ENCODE data around the gene RGS19. TPM values are rescaled to one million over a fixed set of nuclear protein-coding genes. Genes with fewer than 3 reads are reported as not detected.

RGS19 gene
- total RNA-seq, 2 donors from 2014 or later = 9.1 to 14.5 TPM

DNA sequence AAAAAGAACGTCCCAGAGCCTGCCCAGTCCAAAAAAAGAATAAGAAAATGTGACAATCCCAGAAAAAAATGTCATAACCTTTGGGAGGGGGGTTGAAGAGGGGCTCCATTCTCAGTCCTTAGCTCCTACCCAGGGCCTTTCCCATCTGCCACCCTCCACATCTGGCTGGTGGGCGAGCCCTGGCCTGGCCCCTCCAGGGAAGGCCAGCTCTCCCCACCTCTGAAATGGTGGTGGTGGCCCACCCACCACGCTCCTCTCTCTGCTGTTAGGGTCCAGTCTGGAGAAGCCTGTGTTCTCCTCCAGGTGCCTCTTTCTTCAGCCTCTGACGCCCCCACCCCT is 415 bp downstream of the RGS19 start:
- Histone ChIP-seq H3K27me3 (no peaks in the 10 kb centered on the region), H3K27ac (peak overlapping the region in 3 of 4 donors; percentile 59 to 77 (median 69)), H3K36me3 (replicated peaks in 1 of 2; ENCODE audit: insufficient read depth in 1 of 2, low read depth in 2 of 2) (no peaks in the 10 kb centered on the region), H3K9me3 (no peaks in the 10 kb centered on the region), H3K4me1 (peaks cover 26% of the 10 kb centered on the region), H3K4me3 (peak overlapping the region; percentile 27 to 47)
- no peak for DNase-seq
- WGBS, 2 donors = 29 to 30% methylated on average over 2 to 4 of the region's 4 CpGs
- TF ChIP-seq CTCF (IDR thresholded peaks at IDR 0.05) = no peak
- no peak for TF ChIP-seq POLR2A (IDR thresholded peaks at IDR 0.05)
- ATAC-seq = no peak
- intact Hi-C loops (cut with DNase I) = no loop called here

DNA sequence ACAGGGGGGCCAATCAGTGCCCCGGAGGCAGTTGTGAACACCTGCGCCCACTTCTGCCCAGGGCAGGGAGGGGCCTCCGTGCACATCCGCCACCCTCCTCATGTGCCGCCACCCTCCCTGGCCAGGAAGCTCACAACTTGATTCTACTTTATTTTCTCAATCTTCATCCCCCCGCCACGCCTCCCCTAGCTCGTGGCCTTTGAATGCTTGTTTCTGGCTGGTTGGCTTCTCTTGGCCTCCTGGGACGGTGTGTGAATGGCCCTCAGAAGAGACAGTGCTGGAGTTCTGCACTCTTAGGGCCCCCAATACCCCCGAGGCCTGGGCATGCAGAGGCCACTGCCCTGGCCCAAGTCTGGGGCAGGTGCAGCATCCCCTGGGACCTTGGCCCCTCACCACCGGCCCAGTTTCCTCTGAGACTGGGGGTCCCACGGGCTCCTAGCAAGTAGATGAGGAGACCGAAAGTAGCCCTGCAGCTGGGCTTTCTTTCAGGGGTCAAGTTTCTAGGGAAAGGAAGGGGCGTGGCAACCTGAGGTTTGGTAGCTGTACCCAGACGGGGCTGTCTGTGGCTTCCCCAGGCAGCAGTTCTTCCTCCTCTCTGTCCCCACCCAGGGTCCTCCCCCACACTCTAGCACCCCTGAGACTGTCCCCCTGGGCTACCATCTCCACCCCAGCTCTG is 1.3 kb downstream of the RGS19 start:
- H3K9me3 ChIP-seq = no peaks in the 10 kb centered on the region
- no peak for ATAC-seq
- intact Hi-C loops (cut with DNase I) = no loop called here
- TF ChIP-seq CTCF (IDR thresholded peaks at IDR 0.05) = no peak
- TF ChIP-seq POLR2A (IDR thresholded peaks at IDR 0.05) = no peak
- no peak overlapping the region for H3K4me3 ChIP-seq
- peaks cover 17% of the 10 kb centered on the region for H3K4me1 ChIP-seq
- DNase-seq = peak in 1 of 4 donors; percentile 39
- no peaks in the 10 kb centered on the region for H3K36me3 ChIP-seq (replicated peaks in 1 of 2; ENCODE audit: insufficient read depth in 1 of 2, low read depth in 2 of 2)
- WGBS, 2 donors = 61 to 80% methylated on average over 9 to 15 of the region's 15 CpGs
- no peaks in the 10 kb centered on the region for H3K27me3 ChIP-seq
- peak overlapping the region in 1 of 4 donors; percentile 77 for H3K27ac ChIP-seq

DNA sequence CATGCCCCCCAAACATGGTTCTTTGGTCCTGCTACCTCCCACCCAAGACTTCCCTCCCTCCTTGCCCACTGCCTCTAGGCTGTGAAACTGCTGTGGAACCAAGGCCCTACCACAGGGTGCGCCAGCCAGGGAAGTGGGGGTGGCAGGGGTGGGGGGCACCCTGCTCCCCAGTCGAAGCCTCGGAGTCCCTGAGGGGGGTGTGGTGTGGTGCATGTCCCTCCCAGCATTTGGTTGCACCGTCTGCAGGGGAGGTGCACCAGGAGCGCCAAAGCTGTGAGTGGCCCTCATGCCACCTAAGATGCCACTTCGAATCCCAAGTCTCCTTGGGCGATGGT is 1.8 kb downstream of the RGS19 start:
- DNase-seq (no peak), ATAC-seq (no peak)
- H3K27me3 ChIP-seq = no peaks in the 10 kb centered on the region
- 77 to 85% methylated on average over 4 to 6 of the region's 7 CpGs for WGBS, 2 donors
- no peak overlapping the region for H3K4me3 ChIP-seq
- H3K9me3 ChIP-seq = no peaks in the 10 kb centered on the region
- H3K36me3 ChIP-seq (replicated peaks in 1 of 2; ENCODE audit: insufficient read depth in 1 of 2, low read depth in 2 of 2) = no peaks in the 10 kb centered on the region
- H3K4me1 ChIP-seq = peaks cover 16% of the 10 kb centered on the region
- TF ChIP-seq CTCF (IDR thresholded peaks at IDR 0.05) = no peak
- no peak for TF ChIP-seq POLR2A (IDR thresholded peaks at IDR 0.05)
- H3K27ac ChIP-seq = no peak overlapping the region
- intact Hi-C loops (cut with DNase I) = no loop called here

- DNase-seq (no peak), ATAC-seq (no peak)
- Histone ChIP-seq H3K4me1 (peaks cover 16% of the 10 kb centered on the region), H3K9me3 (no peaks in the 10 kb centered on the region), H3K4me3 (no peak overlapping the region), H3K27me3 (no peaks in the 10 kb centered on the region), H3K36me3 (replicated peaks in 1 of 2; ENCODE audit: insufficient read depth in 1 of 2, low read depth in 2 of 2) (no peaks in the 10 kb centered on the region), H3K27ac (no peak overlapping the region)
- 80 to 97% methylated on average over 7 to 8 of the region's 8 CpGs for WGBS, 2 donors
- intact Hi-C loops (cut with DNase I) = no loop called here
- TF ChIP-seq CTCF (IDR thresholded peaks at IDR 0.05) (no peak), POLR2A (IDR thresholded peaks at IDR 0.05) (no peak)
Observed at GRCh38 chr20:64077094-64077493, 2.2 kb downstream of the RGS19 start.

Data from body of pancreas (tissue), 4 donors.